T-cell (primary cell): ENCODE data around the gene ZNF605. TPM values are rescaled to one million over a fixed set of nuclear protein-coding genes. Genes with fewer than 3 reads are reported as not detected.

Experiments used
- ATAC-seq, 4 experiments: fragments of 200-7000 bp in 3 of 4; fragments of 150-1000 bp in 1 of 4; cut with Tn5 transposase; replicated peaks in 1 of 4; 1 replicate in 3 of 4; 2 replicates in 1 of 4; pipeline ENCODE4 v1.10.0; 2021; ENCODE audit warnings: moderate library complexity in 3 of 4, mild to moderate bottlenecking in 2 of 4, moderate number of reproducible peaks in 1 of 4
- CTCF ChIA-PET, 2 donors: fragments of 300-600 bp; sonication (Branson Sonifier 250); formaldehyde crosslinking; loops; one replicate each; lab custom pipeline; 2022; ENCODE audit warnings: antibody characterized with exemption in 2 of 2; lab: Charles Lee
- POLR2A ChIA-PET, 2 donors: fragments of 300-600 bp; sonication (Branson Sonifier 250); formaldehyde crosslinking; loops; one replicate each; lab custom pipeline; 2022; ENCODE audit warnings: antibody characterized with exemption in 2 of 2; lab: Charles Lee
- DNase-seq, 35 experiments: peaks; one replicate each; pipeline versions ENCODE4 v3.0.0 to v3.0.0-alpha.2; 2013 to 2023
- H3K27ac ChIP-seq: one replicate; pipeline ENCODE4 v1.5.1; 2013; ENCODE audit warnings: low read length
- H3K27me3 ChIP-seq, 2 experiments: replicated peaks in 1 of 2; 1 replicate in 1 of 2; 2 replicates in 1 of 2; pipeline versions ENCODE4 v1.6.1 to v1.7.0; 2013; ENCODE audit warnings: low read length in 1 of 2, mixed read lengths in 1 of 2; ENCODE audit not compliant: control insufficient read depth in 2 of 2, insufficient read depth in 2 of 2; ENCODE audit errors: extremely low read depth in 1 of 2
- H3K36me3 ChIP-seq, 2 donors: 1 replicate in 1 of 2; 2 replicates in 1 of 2; pipeline versions ENCODE4 v1.6.1 to v1.7.0; 2013; ENCODE audit warnings: low read length in 1 of 2; ENCODE audit not compliant: control insufficient read depth in 2 of 2, insufficient read depth in 1 of 2; ENCODE audit errors: extremely low read depth in 1 of 2
- H3K4me1 ChIP-seq, 2 experiments: 1 replicate in 1 of 2; 2 replicates in 1 of 2; pipeline versions ENCODE4 v1.6.1 to v1.7.0; 2013; ENCODE audit warnings: low read length in 2 of 2, mixed read lengths in 1 of 2; ENCODE audit not compliant: insufficient read depth in 2 of 2, control insufficient read depth in 1 of 2; ENCODE audit errors: extremely low read depth in 1 of 2
- H3K4me3 ChIP-seq, 2 donors: 1 replicate in 1 of 2; 2 replicates in 1 of 2; pipeline versions ENCODE4 v1.5.1 to v1.7.0; 2013; ENCODE audit warnings: mild to moderate bottlenecking in 2 of 2, low read length in 1 of 2, moderate library complexity in 1 of 2; ENCODE audit not compliant: control insufficient read depth in 1 of 2; ENCODE audit errors: extremely low read depth in 1 of 2
- H3K9me3 ChIP-seq: 2 replicates; pipeline ENCODE4 v1.7.0; 2013
- H3K27ac Mint-ChIP-seq, 2 donors: one replicate each; pipeline ENCODE4 v1.8.0; 2020 to 2021; ENCODE audit warnings: mild to moderate bottlenecking in 2 of 2, mixed read lengths in 2 of 2
- H3K27me3 Mint-ChIP-seq, 2 donors: one replicate each; pipeline ENCODE4 v1.8.0; 2021 to 2022; ENCODE audit warnings: mixed read lengths in 2 of 2
- H3K36me3 Mint-ChIP-seq: one replicate; pipeline ENCODE4 v1.8.0; 2021; ENCODE audit warnings: mixed read lengths
- H3K4me1 Mint-ChIP-seq, 3 donors: one replicate each; pipeline ENCODE4 v1.8.0; 2020 to 2022; ENCODE audit warnings: mixed read lengths in 3 of 3, mild to moderate bottlenecking in 1 of 3
- H3K4me3 Mint-ChIP-seq, 3 donors: one replicate each; pipeline ENCODE4 v1.8.0; 2020 to 2022; ENCODE audit warnings: mild to moderate bottlenecking in 3 of 3, mixed read lengths in 3 of 3, moderate library complexity in 3 of 3
- H3K9me3 Mint-ChIP-seq, 3 donors: one replicate each; pipeline ENCODE4 v1.8.0; 2020 to 2022; ENCODE audit warnings: mixed read lengths in 3 of 3
- WGBS: methylation state at CpG from one replicate; pipeline ENCODE4 v1.1.5; 2013; ENCODE audit warnings: missing lambda C conversion rate; ENCODE audit not compliant: insufficient coverage; 5-methylcytosine and 5-hydroxymethylcytosine counted together
- total RNA-seq, 35 experiments: library from RNA in 6 of 35; stranded (reverse) in 6 of 35; fragments of 120-200 nt in 1 of 35; gene quantifications; one replicate each; pipeline versions ENCODE4 v1.2.1 to v1.2.4 and lab custom pipeline; 2013 to 2026

Gene ZNF605
- total RNA-seq, 5 donors from 2014 or later (not counting 1 experiment from before 2014, with no cell fraction given): 5.1 to 13.1 (median 12.1) TPM

GRCh38 chr12:132869551-132869950, 86.6 kb downstream of the ZNF605 start:
- H3K9me3 ChIP-seq: no peaks in the 10 kb centered on the region
- Mint-ChIP-seq H3K27me3 (no peaks in the 10 kb centered on the region), H3K27ac (no peak overlapping the region), H3K4me1 (peaks cover 31 to 42% (median 41%) of the 10 kb centered on the region in 3 donors), H3K4me3 (no peak overlapping the region), H3K9me3 (no peaks in the 10 kb centered on the region), H3K36me3 (peaks cover 50% of the 10 kb centered on the region)
- POLR2A ChIA-PET: no interaction called here
- no peak overlapping the region for H3K27ac ChIP-seq
- 82% methylated on average over 14 of the region's 14 CpGs for WGBS
- H3K36me3 ChIP-seq: peaks cover 6 to 73% of the 10 kb centered on the region in 2 donors
- no peak overlapping the region for H3K4me3 ChIP-seq
- ATAC-seq (no peak), DNase-seq (no peak)
- no peaks in the 10 kb centered on the region for H3K27me3 ChIP-seq
- CTCF ChIA-PET: no interaction called here
- H3K4me1 ChIP-seq: peaks cover 28 to 41% of the 10 kb centered on the region in 2 experiments

Other genes starting within 250 kb of the ZNF605 start
- 10 to 100 TPM; 21.3 to 32.4 (median 31.5) TPM for gene PGAM5, start 245.5 kb downstream of the ZNF605 start, total RNA-seq
- gene ANKLE2, start 194.5 kb downstream of the ZNF605 start, total RNA-seq: 100 to 1,000 TPM in 2 of 5 donors, 10 to 100 TPM in 3; 88.1 to 106 (median 94.3) TPM
- gene GOLGA3, start 127.4 kb downstream of the ZNF605 start, total RNA-seq: 10 to 100 TPM; 49.1 to 77.9 (median 67.4) TPM
- gene CHFR, start 68.7 kb downstream of the ZNF605 start, total RNA-seq: 100 to 1,000 TPM in 1 of 5 donors, 10 to 100 TPM in 4; 84.2 to 107 (median 86.0) TPM
- 10 to 100 TPM; 29.2 to 37.2 (median 32.7) TPM for gene ZNF26, start 30.1 kb upstream of the ZNF605 start, total RNA-seq
- 10 to 100 TPM; 26.6 to 38.9 (median 35.9) TPM for gene ZNF84, start 81.2 kb upstream of the ZNF605 start, total RNA-seq
- 10 to 100 TPM; 12.6 to 20.8 (median 20.3) TPM for gene ZNF140, start 124.6 kb upstream of the ZNF605 start, total RNA-seq
- gene ZNF891, start 174.0 kb upstream of the ZNF605 start, total RNA-seq: 1 to 10 TPM; 4.9 to 6.0 (median 5.1) TPM
- 10 to 100 TPM; 11.7 to 46.6 (median 15.6) TPM for gene ZNF10, start 174.3 kb upstream of the ZNF605 start, total RNA-seq
- 10 to 100 TPM; 19.0 to 30.9 (median 27.7) TPM for gene ZNF268, start 225.2 kb upstream of the ZNF605 start, total RNA-seq